Measurements from ENCODE around the gene CLTCL1.
A peak's percentile ranks its signal among the peaks of the same experiment; 100 is the strongest.

The CLTCL1 gene

GRCh38 chr22:19195796-19196731 is 95.5 kb downstream of the CLTCL1 start:
- peaks cover 15% of the 10 kb centered on the region for H3K4me1 Mint-ChIP-seq
- H3K9me3 Mint-ChIP-seq: no peaks in the 10 kb centered on the region
- H3K27ac Mint-ChIP-seq: no peak overlapping the region
- peaks cover 17% of the 10 kb centered on the region for H3K27me3 Mint-ChIP-seq
- H3K36me3 Mint-ChIP-seq: no peaks in the 10 kb centered on the region
- peak; percentile 35 for DNase-seq
- H3K4me3 Mint-ChIP-seq: no peak overlapping the region
- CTCF ChIA-PET: no interaction called here

GRCh38 chr22:19194766-19195536 is 96.6 kb downstream of the CLTCL1 start:
- no peak for DNase-seq
- no peak overlapping the region for H3K4me3 Mint-ChIP-seq
- H3K9me3 Mint-ChIP-seq: no peaks in the 10 kb centered on the region
- no peak overlapping the region for H3K27ac Mint-ChIP-seq
- H3K27me3 Mint-ChIP-seq: peaks cover 22% of the 10 kb centered on the region
- no peaks in the 10 kb centered on the region for H3K36me3 Mint-ChIP-seq
- H3K4me1 Mint-ChIP-seq: peaks cover 15% of the 10 kb centered on the region
- CTCF ChIA-PET: no interaction called here

- Mint-ChIP-seq H3K27me3 (peaks cover 23% of the 10 kb centered on the region), H3K36me3 (no peaks in the 10 kb centered on the region), H3K4me1 (peaks cover 15% of the 10 kb centered on the region), H3K4me3 (no peak overlapping the region), H3K27ac (no peak overlapping the region), H3K9me3 (no peaks in the 10 kb centered on the region)
- CTCF ChIA-PET: interaction anchor here (1.2 kb wide), 1 partner anchor 523 kb away, joined by 3 read pairs; no protein-coding TSS in a partner anchor
- DNase-seq: no peak
Observed at GRCh38 chr22:19193879-19194278, 97.6 kb downstream of the CLTCL1 start.

- CTCF ChIA-PET: no interaction called here
- H3K27ac Mint-ChIP-seq: no peak overlapping the region
Observed at GRCh38 chr22:19187716-19188563, 103.6 kb downstream of the CLTCL1 start.

GRCh38 chr22:19184276-19184997 is 107.1 kb downstream of the CLTCL1 start:
- peaks cover 32% of the 10 kb centered on the region for H3K27me3 Mint-ChIP-seq
- no peak overlapping the region for H3K4me3 Mint-ChIP-seq
- no peak for DNase-seq
- H3K27ac Mint-ChIP-seq: no peak overlapping the region
- no peaks in the 10 kb centered on the region for H3K36me3 Mint-ChIP-seq
- CTCF ChIA-PET: interaction anchor here (0.9 to 1.0 kb wide), 2 partner anchors 9 to 293 kb away, joined by 3 to 4 read pairs; no protein-coding TSS in a partner anchor
- peaks cover 18% of the 10 kb centered on the region for H3K4me1 Mint-ChIP-seq
- H3K9me3 Mint-ChIP-seq: no peaks in the 10 kb centered on the region

More at GRCh38 chr22:19187716-19188563, 103.6 kb downstream of the CLTCL1 start:
- Mint-ChIP-seq H3K4me1 (no peaks in the 10 kb centered on the region), H3K27me3 (peaks cover 31% of the 10 kb centered on the region), H3K36me3 (no peaks in the 10 kb centered on the region), H3K9me3 (no peaks in the 10 kb centered on the region), H3K4me3 (no peak overlapping the region)
- DNase-seq: no peak

GRCh38 chr22:19183216-19183615 is 108.3 kb downstream of the CLTCL1 start:
- Mint-ChIP-seq H3K4me1 (peaks cover 22% of the 10 kb centered on the region), H3K27ac (no peak overlapping the region), H3K36me3 (no peaks in the 10 kb centered on the region), H3K4me3 (no peak overlapping the region), H3K27me3 (peaks cover 32% of the 10 kb centered on the region), H3K9me3 (no peaks in the 10 kb centered on the region)
- DNase-seq: no peak
- CTCF ChIA-PET: interaction anchor here (1.1 to 1.2 kb wide), 2 partner anchors 154 to 447 kb away, joined by 3 read pairs; no protein-coding TSS in a partner anchor

- CTCF ChIA-PET: interaction anchor here (1.1 to 1.2 kb wide), 2 partner anchors 154 to 447 kb away, joined by 3 read pairs; no protein-coding TSS in a partner anchor
- Mint-ChIP-seq H3K27me3 (peaks cover 32% of the 10 kb centered on the region), H3K4me1 (peaks cover 22% of the 10 kb centered on the region), H3K9me3 (no peaks in the 10 kb centered on the region), H3K36me3 (no peaks in the 10 kb centered on the region), H3K27ac (peak overlapping the region; percentile 52), H3K4me3 (no peak overlapping the region)
- DNase-seq: no peak
Observed at GRCh38 chr22:19182472-19183157, 108.9 kb downstream of the CLTCL1 start.

GRCh38 chr22:19181786-19182471 is 109.6 kb downstream of the CLTCL1 start:
- CTCF ChIA-PET: interaction anchor here (1.2 to 1.4 kb wide), 2 partner anchors 295 to 448 kb away, joined by 3 to 4 read pairs; no protein-coding TSS in a partner anchor
- H3K4me3 Mint-ChIP-seq: no peak overlapping the region
- peaks cover 23% of the 10 kb centered on the region for H3K4me1 Mint-ChIP-seq
- peaks cover 32% of the 10 kb centered on the region for H3K27me3 Mint-ChIP-seq
- H3K36me3 Mint-ChIP-seq: no peaks in the 10 kb centered on the region
- H3K27ac Mint-ChIP-seq: no peak overlapping the region
- no peaks in the 10 kb centered on the region for H3K9me3 Mint-ChIP-seq
- no peak for DNase-seq

- DNase-seq: no peak
- CTCF ChIA-PET: interaction anchor here (1.0 to 1.5 kb wide), 3 partner anchors 294 to 449 kb away, joined by 4 to 9 read pairs (median 4); no protein-coding TSS in a partner anchor
- H3K9me3 Mint-ChIP-seq: no peaks in the 10 kb centered on the region
- peaks cover 29% of the 10 kb centered on the region for H3K4me1 Mint-ChIP-seq
- H3K27ac Mint-ChIP-seq: no peak overlapping the region
- no peaks in the 10 kb centered on the region for H3K36me3 Mint-ChIP-seq
- H3K27me3 Mint-ChIP-seq: peaks cover 32% of the 10 kb centered on the region
- H3K4me3 Mint-ChIP-seq: no peak overlapping the region
Observed at GRCh38 chr22:19180740-19181410, 110.6 kb downstream of the CLTCL1 start.

- Mint-ChIP-seq H3K9me3 (no peaks in the 10 kb centered on the region), H3K27me3 (peaks cover 32% of the 10 kb centered on the region), H3K36me3 (peaks cover 1% of the 10 kb centered on the region), H3K27ac (no peak overlapping the region), H3K4me1 (peaks cover 31% of the 10 kb centered on the region), H3K4me3 (no peak overlapping the region)
- DNase-seq: no peak
- CTCF ChIA-PET: interaction anchor here (0.8 to 1.5 kb wide), 9 partner anchors 13 to 450 kb away, joined by 3 to 9 read pairs (median 4); no protein-coding TSS in a partner anchor
Observed at GRCh38 chr22:19180234-19180633, 111.3 kb downstream of the CLTCL1 start.

GRCh38 chr22:19179497-19180048 is 111.9 kb downstream of the CLTCL1 start:
- Mint-ChIP-seq H3K9me3 (no peaks in the 10 kb centered on the region), H3K4me1 (peaks cover 31% of the 10 kb centered on the region), H3K36me3 (peaks cover 1% of the 10 kb centered on the region), H3K27ac (peak overlapping the region; percentile 75), H3K27me3 (peaks cover 27% of the 10 kb centered on the region), H3K4me3 (peak overlapping the region; percentile 75)
- DNase-seq: peak; percentile 66
- CTCF ChIA-PET: interaction anchor here (0.8 to 1.6 kb wide), 10 partner anchors 12 to 450 kb away, joined by 3 to 9 read pairs (median 3); no protein-coding TSS in a partner anchor
